GM23338 (cell line): ENCODE measurements around the gene SYT15. TPM values are rescaled to one million over a fixed set of nuclear protein-coding genes. Genes with fewer than 3 reads are reported as not detected.
A peak's percentile ranks its signal among the peaks of the same experiment; 100 is the strongest.

Experiments
- ATAC-seq: fragments of 200-7000 bp; cut with Tn5 transposase; 3 replicates; pipeline ENCODE4 v1.9.1; 2020
- DNase-seq: peaks from one replicate; pipeline ENCODE4 v3.0.0-alpha.2; 2015; ENCODE audit warnings: low spot score
- H2AFZ ChIP-seq: fragments of 200-600 bp; sonication (generic); 2 replicates; pipeline ENCODE4 v1.8.0; 2016; ENCODE audit warnings: antibody characterized with exemption, mild to moderate bottlenecking, moderate library complexity
- H3F3A ChIP-seq: fragments of 200-600 bp; sonication (generic); replicated peaks from 2 replicates; pipeline ENCODE4 v1.8.0; 2017; ENCODE audit warnings: antibody characterized with exemption, mixed run types, low read depth
- H3K27ac ChIP-seq: fragments of 200-600 bp; sonication (generic); 2 replicates; pipeline ENCODE4 v1.6.1; 2016; ENCODE audit warnings: low read depth
- H3K27me3 ChIP-seq: fragments of 200-600 bp; sonication (generic); 2 replicates; pipeline ENCODE4 v1.8.0; 2016; ENCODE audit warnings: mild to moderate bottlenecking, mixed run types, moderate library complexity; ENCODE audit not compliant: insufficient read depth
- H3K36me3 ChIP-seq: fragments of 200-600 bp; sonication (generic); 2 replicates; pipeline ENCODE4 v1.8.0; 2016; ENCODE audit warnings: mild to moderate bottlenecking; ENCODE audit not compliant: insufficient read depth
- H3K4me1 ChIP-seq: fragments of 200-600 bp; sonication (generic); 2 replicates; pipeline ENCODE4 v1.8.0; 2016; ENCODE audit warnings: mild to moderate bottlenecking, moderate library complexity; ENCODE audit not compliant: insufficient read depth
- H3K4me2 ChIP-seq: fragments of 200-600 bp; sonication (generic); 2 replicates; pipeline ENCODE4 v1.7.1; 2017; ENCODE audit warnings: mixed run types
- H3K4me3 ChIP-seq: fragments of 200-600 bp; sonication (generic); 2 replicates; pipeline ENCODE4 v1.6.1; 2016; ENCODE audit warnings: mixed run types
- H3K79me2 ChIP-seq: fragments of 200-600 bp; sonication (generic); replicated peaks from 2 replicates; pipeline ENCODE4 v1.8.0; 2017; ENCODE audit warnings: mild to moderate bottlenecking; ENCODE audit not compliant: insufficient read depth
- H3K9me2 ChIP-seq: fragments of 200-600 bp; sonication (generic); 2 replicates; pipeline ENCODE4 v1.8.0; 2017; ENCODE audit not compliant: insufficient read depth
- H4K20me1 ChIP-seq: fragments of 200-600 bp; sonication (generic); replicated peaks from 2 replicates; pipeline ENCODE4 v1.8.0; 2017; ENCODE audit warnings: mild to moderate bottlenecking; ENCODE audit not compliant: insufficient read depth
- H3K27ac Mint-ChIP-seq: 2 replicates; pipeline ENCODE4 v1.8.0; 2020; ENCODE audit warnings: inconsistent platforms, mild to moderate bottlenecking, moderate library complexity, mixed read lengths
- H3K27me3 Mint-ChIP-seq: 3 replicates; pipeline ENCODE4 v1.8.0; 2022; ENCODE audit warnings: low read depth, mild to moderate bottlenecking, moderate library complexity, mixed read lengths, inconsistent platforms; ENCODE audit not compliant: insufficient read depth, poor library complexity
- H3K36me3 Mint-ChIP-seq: 3 replicates; pipeline ENCODE4 v1.8.0; 2021; ENCODE audit warnings: low read depth, mild to moderate bottlenecking, inconsistent platforms, moderate library complexity, mixed read lengths
- H3K4me1 Mint-ChIP-seq: 3 replicates; pipeline ENCODE4 v1.8.0; 2020; ENCODE audit warnings: mild to moderate bottlenecking, inconsistent platforms, mixed read lengths
- H3K4me3 Mint-ChIP-seq: 3 replicates; pipeline ENCODE4 v1.8.0; 2021; ENCODE audit warnings: moderate library complexity, mild to moderate bottlenecking, inconsistent platforms, mixed read lengths
- H3K9me3 Mint-ChIP-seq: 3 replicates; pipeline ENCODE4 v1.8.0; 2020; ENCODE audit warnings: moderate library complexity, mild to moderate bottlenecking, inconsistent platforms, mixed read lengths
- CREB1 ChIP-seq: fragments of 250-450 bp; sonication (Bioruptor Pico); IDR thresholded peaks from 2 replicates; pipeline ENCODE4 v1.5.0; 2020; ENCODE audit warnings: low read depth, mild to moderate bottlenecking, moderate library complexity
- CTCF ChIP-seq, 2 experiments: fragments of 200-600 bp in 1 of 2; sonication (generic) in 1 of 2; conservative IDR thresholded peaks; 2 replicates each; pipeline versions ENCODE4 v1.5.1 to v1.6.1; 2016 to 2017; ENCODE audit warnings: antibody characterized with exemption in 2 of 2, low read depth in 2 of 2, mild to moderate bottlenecking in 2 of 2, moderate library complexity in 1 of 2
- ETS1 ChIP-seq: IDR thresholded peaks from 2 replicates; pipeline ENCODE4 v1.6.1; 2016; ENCODE audit warnings: antibody characterized with exemption
- EZH2 ChIP-seq: fragments of 200-600 bp; sonication (generic); IDR thresholded peaks from one replicate; pipeline ENCODE4 v1.8.0; 2017; ENCODE audit warnings: antibody characterized with exemption, mild to moderate bottlenecking, low read depth; ENCODE audit not compliant: unreplicated experiment
- EZH2phosphoT487 ChIP-seq: fragments of 200-600 bp; sonication (generic); IDR thresholded peaks from one replicate; pipeline ENCODE4 v1.8.1; 2018; ENCODE audit warnings: antibody characterized with exemption; ENCODE audit not compliant: unreplicated experiment
- JUNB ChIP-seq: IDR thresholded peaks from one replicate; pipeline ENCODE4 v1.6.1; 2016; ENCODE audit warnings: antibody characterized with exemption; ENCODE audit not compliant: unreplicated experiment
- NANOG ChIP-seq: IDR thresholded peaks from 2 replicates; pipeline ENCODE4 v1.6.1; 2016; ENCODE audit warnings: antibody characterized with exemption, borderline replicate concordance
- POLR2AphosphoS5 ChIP-seq: IDR thresholded peaks from 2 replicates; pipeline ENCODE4 v1.6.1; 2016; ENCODE audit warnings: antibody characterized with exemption, low read depth
- REST ChIP-seq: IDR thresholded peaks from one replicate; pipeline ENCODE4 v1.6.1; 2018; ENCODE audit warnings: antibody characterized with exemption; ENCODE audit not compliant: unreplicated experiment
- STAT1 ChIP-seq: IDR thresholded peaks from one replicate; pipeline ENCODE4 v1.6.1; 2016; ENCODE audit warnings: antibody characterized with exemption; ENCODE audit not compliant: unreplicated experiment
- ZNF114 ChIP-seq: fragments of 250-450 bp; sonication (Bioruptor Pico); IDR thresholded peaks from 2 replicates; pipeline ENCODE4 v1.5.0; 2020; ENCODE audit warnings: mild to moderate bottlenecking, moderate library complexity
- ZNF331 ChIP-seq: fragments of 250-450 bp; sonication (Bioruptor Pico); IDR thresholded peaks from 2 replicates; pipeline ENCODE4 v1.5.0; 2020; ENCODE audit warnings: low read depth, mild to moderate bottlenecking, moderate library complexity
- ZNF462 ChIP-seq: fragments of 250-450 bp; sonication (Bioruptor Pico); IDR thresholded peaks from 2 replicates; pipeline ENCODE4 v1.5.0; 2020; ENCODE audit warnings: mild to moderate bottlenecking, moderate library complexity
- polyA plus RNA-seq: library from polyadenylated mRNA; unstranded; fragments of >200 nt; fragmentation: Nextera tagmentation; extraction: Ambion mirVana; gene quantifications from 2 replicates; pipeline ENCODE4 v1.2.1, GENCODE V29; 2016
- total RNA-seq: library from RNA; depleted of rRNA; stranded (reverse); fragments of >200 nt; shearing (Covaris generic); gene quantifications from 2 replicates; pipeline ENCODE4 v1.2.3, GENCODE V29; 2014

Gene SYT15
- total and polyA plus RNA-seq, 2 experiments from 2014 or later = 1.5 TPM; not detected in 1

- Mint-ChIP-seq H3K36me3 (no peaks in the 10 kb centered on the region; the same call in 2 of the 3 replicates), H3K27me3 (peaks cover 12% of the 10 kb centered on the region), H3K27ac (no peak overlapping the region), H3K4me1 (peaks cover 13% of the 10 kb centered on the region), H3K4me3 (no peak overlapping the region), H3K9me3 (no peaks in the 10 kb centered on the region)
- DNase-seq (no peak), ATAC-seq (peak; percentile 33)
- no peak overlapping the region for H3K4me3 ChIP-seq
- H4K20me1 ChIP-seq = peaks cover 3% of the 10 kb centered on the region
- no peak overlapping the region for H3K4me2 ChIP-seq
- peaks cover 11% of the 10 kb centered on the region; the same call in 1 of the 2 replicates for H3K9me2 ChIP-seq
- H3K79me2 ChIP-seq = no peaks in the 10 kb centered on the region
- H3K36me3 ChIP-seq = no peaks in the 10 kb centered on the region
- H3F3A ChIP-seq = no peaks in the 10 kb centered on the region
- no peak for TF ChIP-seq ZNF331 (CRISPR knock-in tag)
- no peak for TF ChIP-seq EZH2
- TF ChIP-seq CREB1 = no peak
- TF ChIP-seq CTCF (conservative IDR thresholded peaks at IDR 0.05; ENCODE audit: low read depth in 2 of 2) = no peak
- TF ChIP-seq STAT1 = no peak
- no peak for TF ChIP-seq REST
- no peak for TF ChIP-seq JUNB
- no peak for TF ChIP-seq NANOG
- TF ChIP-seq POLR2AphosphoS5 = no peak
- TF ChIP-seq ZNF114 = no peak
- no peak for TF ChIP-seq EZH2phosphoT487
- no peak for TF ChIP-seq ZNF462 (CRISPR knock-in tag)
- no peak for TF ChIP-seq ETS1
- H3K27ac ChIP-seq = no peak overlapping the region
- peak overlapping the region; percentile 81 for H2AFZ ChIP-seq
- peaks cover 5% of the 10 kb centered on the region; the same call in 1 of the 2 replicates for H3K4me1 ChIP-seq
- H3K27me3 ChIP-seq = no peaks in the 10 kb centered on the region
These were observed 44.0 kb upstream of the SYT15 start for GRCh38 chr10:46534828-46535524.
